LHCN-M2 (cell line): ENCODE data around the gene P2RY8. TPM values are rescaled to one million over a fixed set of nuclear protein-coding genes. Genes with fewer than 3 reads are reported as not detected.
"Not testable (repeated sequence)": the region's sequence is repeated elsewhere in the genome, so short reads cannot be mapped to it uniquely, and the experiment has no call there.

Experiments
- DNase-seq: peaks from one replicate; pipeline ENCODE4 v3.0.0-alpha.2; 2012; ENCODE audit warnings: low read depth
- total RNA-seq: library from RNA; depleted of rRNA; stranded (reverse); fragments of >200 nt; gene quantifications from 2 replicates; pipeline ENCODE4 v1.2.3, GENCODE V29; 2014

Gene P2RY8
- total RNA-seq, 1 experiment from 2014 or later = under 0.01 TPM

DNA sequence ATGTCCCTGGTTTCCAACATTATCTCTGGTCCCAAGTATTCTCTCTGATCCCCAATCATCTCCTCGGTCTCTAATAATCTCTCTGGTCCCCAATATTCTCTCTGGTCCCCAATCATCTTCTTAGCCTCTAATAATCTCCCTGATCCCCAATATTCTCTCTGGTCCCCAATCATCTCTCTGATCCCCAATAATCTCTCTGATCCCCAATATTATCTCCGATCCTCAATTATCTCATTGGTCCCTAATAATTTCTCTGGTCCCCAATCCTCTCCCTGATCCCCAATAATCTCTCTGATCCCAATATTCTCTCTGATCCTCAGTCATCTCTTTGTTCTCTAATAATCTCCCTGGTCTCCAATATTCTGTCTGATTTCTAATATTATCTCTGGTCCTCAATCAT is 16.6 kb downstream of the P2RY8 start:
- no peak for DNase-seq

DNA sequence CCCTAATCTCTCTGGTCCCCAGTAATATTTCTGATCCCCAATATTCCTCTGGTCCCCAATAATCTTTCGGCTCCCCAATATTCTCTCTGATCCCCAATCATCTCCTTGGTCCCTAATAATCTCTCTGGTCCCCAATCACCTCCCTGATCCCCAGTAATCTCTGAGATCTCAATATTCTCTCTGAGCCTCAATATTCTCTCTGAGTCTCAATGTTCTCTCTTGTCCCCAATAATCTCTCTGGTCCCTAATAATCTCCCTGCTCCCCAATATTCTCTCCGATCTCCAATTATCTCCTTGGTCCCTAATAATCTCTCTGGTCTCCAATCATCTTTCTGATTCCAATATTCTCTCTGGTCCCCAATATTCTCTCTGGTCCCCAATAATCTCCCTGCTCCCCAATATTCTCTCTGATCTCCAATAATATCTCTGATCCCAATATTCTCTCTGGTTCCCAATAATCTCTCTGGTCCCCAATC is 17.9 kb downstream of the P2RY8 start:
- DNase-seq = no peak

DNA sequence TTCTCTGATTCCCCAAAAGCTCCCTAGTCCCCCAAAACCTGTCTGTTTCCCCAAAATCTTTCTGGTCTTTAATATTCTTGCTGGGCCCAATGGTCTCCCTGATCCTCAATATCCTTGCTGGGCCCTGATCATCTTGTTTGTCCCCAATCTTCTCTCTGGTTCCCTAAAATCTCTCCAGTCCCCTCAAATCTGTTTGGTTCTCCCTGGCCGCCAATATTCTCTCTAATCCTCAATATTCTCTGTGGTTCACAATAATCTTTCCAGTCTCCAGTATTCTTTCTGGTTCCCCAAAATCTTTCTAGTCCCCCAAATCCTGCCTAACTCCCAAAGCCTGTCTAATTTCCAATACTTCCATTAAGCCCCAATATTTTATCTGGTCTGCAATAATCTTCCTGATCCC is 18.5 kb downstream of the P2RY8 start:
- DNase-seq = no peak

DNA sequence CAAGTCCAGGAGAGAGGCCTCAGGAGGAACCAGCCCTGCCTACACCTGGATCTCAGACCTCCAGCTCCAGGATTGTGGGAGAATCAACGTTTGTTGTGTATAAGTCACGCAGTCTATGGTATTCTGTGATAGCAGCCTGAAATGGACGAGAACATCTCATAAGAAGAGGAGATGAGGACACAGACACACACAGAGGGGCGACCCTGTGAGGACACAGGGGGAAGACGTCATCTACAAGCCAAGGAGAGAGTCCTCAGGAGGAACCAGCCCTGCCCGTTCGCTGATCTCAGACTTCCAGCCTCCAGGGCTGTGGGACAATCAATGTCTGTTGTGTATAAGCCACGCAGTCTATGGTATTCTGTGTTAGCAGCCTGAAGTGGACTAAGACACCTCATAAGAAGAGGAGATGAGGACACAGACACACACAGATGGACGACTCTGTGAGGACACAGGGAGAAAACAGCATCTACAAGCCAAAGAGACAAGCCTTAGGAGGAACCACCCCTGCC is 20.3 kb downstream of the P2RY8 start:
- DNase-seq = no peak

DNA sequence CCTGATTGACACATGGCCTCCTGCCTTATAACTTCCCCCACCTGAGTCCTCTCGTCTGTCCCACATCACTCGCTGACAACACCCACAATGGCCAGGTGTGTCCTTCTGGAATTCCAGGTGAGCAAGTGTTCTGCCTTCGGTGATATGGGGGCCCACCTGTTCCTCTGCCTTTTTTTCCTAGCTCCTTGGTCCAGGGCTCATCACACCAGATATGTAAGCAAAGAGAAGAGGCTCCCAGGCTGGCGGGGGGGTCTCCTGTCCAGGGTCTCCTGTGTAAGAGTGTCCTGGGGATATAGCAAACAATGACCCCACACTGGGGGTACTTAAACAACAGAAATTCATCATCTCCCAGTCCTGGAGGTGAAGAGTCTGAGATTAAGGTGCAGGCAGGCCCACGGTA is 25.2 kb downstream of the P2RY8 start:
- no peak for DNase-seq

DNA sequence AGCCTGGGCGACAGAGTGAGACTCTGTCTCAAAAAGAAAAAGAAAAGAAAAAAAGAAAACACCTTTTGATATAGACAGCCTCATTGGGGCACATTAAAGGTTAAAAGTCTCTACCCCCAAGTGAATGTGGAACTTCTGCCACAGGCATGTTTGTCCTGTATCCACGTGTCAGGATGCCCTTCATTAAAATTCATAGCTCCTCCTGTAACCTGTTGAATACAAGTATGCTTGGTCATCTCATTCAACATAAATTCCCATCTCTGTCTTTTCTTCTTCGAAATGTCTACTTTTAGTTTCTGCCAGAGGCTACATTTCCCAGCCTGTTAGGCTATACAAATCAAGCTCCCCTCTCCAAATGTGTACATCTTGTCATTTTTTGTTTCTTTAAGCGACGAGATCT is 25.8 kb downstream of the P2RY8 start:
- no peak for DNase-seq

DNA sequence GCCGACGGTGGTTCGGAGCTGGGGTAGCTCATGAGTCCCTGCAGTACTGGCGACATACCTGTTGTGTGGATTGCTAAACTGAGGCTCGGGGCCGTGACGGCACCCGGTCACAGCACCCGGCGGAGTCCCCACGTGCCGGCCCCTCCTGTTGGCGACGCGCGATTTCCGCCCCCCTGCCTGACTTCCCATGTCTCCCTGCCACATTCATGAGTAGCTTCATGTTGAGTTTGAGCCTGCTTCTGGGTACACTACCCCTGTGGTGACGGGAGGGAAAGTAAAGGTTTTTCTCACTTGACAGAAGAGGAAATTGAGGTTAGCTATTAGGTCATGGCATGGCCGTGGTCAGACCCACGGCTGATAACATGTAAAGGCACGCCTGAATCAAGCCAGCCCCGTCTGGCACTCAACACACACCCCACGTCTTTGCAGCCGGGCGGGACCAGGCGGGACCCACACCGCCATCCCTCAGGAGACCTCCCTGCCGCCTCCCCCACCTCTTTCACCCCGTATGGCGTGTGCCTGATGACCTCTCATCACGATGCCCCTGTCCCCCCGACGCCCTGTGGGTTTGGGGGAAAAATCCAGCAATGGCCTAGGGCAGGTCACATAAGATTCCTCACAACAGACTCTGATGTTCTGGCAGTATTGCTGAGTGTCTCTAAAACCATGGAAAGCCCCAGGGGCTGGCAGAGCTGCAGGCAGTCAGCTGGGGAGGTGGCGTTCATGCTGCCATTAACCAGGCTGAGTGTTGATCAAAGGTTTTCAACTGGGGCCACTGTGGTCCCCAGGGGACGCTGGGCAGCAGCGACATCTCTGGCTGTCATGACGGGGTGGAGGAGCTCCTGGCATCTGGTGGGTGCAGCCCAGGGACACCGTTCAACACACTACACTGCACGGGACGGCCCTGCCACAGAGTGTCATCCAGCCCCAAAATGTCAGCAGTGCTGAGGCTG is 29.2 kb downstream of the P2RY8 start:
- no peak for DNase-seq

DNA sequence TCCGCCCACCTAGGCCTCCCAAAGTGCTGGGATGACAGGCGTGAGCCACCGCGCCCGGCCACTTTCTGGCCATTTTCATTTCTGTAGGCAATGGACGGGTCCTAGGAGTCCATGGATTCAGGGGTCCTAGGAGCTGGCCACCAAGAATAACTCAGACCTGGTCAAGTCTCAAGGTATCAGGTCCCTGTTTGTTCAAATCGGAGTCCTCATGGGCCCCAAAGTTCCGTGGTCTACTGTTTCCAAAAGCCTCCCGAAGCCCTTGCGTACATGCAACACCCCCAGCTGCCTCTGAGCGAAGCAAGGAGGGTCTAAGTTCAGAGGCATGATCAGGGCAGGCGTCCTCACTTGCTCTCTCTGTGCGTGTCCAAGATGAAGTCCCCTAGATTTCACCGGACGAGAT is 30.1 kb downstream of the P2RY8 start:
- no peak for DNase-seq

DNA sequence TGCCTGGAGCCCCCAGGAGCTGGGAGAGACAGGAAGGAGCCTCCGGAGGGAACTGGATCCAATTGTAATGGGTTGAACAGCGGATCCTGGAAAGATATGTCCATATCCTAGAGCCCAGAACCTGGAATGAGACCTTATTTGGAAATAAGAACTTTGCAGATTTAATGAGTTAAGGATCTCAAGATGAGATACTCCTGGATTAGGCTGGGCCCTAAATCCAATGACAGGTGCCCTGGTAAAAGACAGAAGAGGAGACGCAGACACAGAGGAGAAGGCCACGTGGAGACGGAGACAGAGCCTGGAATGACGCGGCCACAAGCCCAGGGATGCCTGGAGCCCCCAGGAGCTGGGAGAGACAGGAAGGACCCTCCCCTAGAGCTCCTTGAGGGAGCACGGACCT is 34.1 kb downstream of the P2RY8 start:
- no peak for DNase-seq

DNA sequence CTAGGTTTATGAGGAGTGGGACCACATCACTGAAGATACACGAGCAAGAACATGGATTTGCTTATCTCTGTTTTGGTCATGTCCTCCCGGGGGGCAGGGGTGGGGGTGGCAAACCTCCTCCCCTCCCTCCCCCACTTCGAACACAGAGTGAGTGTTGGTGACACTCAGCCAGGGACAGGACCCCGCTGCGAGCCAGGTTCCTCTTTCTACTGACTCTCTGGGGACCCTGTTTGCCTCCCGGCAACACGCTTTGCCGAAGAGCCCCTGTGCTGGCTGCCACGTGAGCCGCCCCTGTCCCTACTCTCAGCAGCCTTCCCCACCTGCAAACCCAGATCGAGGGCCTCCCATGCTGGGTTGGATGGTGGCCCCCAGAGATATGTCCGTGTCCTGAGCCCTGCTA is 34.7 kb downstream of the P2RY8 start:
- no peak for DNase-seq

DNA sequence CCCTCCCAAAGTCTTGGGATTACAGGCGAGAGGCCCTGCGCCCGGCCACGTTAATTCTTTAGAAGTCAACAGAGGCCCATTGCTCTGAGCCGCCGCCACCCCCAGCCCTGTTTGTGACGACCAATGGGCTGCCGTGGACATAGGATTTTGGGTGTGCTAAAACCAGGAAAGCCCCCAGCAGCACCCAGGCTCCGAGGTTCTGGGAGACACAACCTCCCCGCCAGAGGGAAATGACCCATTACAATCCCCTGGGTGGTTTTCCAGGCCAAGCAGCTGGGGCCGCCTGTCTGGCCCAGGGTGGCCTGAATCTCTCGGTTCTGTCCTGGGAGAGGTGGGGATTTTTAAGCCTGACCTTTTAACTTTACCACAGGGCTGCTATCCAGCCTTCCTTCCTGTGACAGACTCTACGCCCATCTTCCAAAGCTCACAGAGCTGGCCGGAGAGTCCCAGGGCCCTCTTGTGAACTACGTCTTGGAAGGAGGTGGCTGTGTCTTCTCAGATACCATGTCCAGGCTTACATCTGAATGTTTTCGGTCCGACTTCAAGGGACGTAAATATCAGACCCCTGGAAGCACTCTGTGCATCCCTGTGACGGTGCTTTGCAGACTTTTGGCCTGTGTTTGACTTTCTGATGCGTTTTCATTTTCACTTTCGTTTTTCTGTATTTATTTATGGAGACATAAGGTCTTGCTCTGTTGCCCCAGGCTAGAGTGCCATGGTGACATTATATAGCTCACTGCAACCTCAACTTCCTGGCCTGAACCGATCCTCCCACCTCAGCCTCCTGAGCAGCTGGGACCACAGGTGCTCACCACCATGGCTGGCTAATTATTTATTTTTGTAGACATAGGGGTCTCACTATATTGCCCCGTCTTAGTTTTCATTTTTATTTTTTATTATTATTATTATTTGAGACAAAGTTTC is 36.0 kb downstream of the P2RY8 start:
- DNase-seq = no peak

DNA sequence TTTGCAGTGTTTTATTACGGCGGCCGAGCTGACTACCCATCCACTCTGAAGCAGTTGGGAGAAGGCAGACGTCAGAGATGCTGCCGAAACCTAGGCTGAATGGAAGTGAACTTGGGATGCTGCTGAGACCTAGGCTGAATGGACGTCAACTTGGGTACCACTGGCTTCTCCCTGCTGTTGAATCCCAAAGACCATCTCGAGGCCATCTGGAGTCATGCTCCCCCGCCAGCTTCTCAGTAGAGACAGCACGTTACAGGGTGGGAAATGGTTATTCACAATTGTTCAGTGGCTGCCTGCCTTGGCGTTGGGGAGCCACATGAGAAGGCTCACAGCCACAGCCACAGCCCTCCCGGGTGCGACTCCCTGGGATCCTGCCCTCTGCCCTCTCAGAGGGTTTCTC is 40.9 kb downstream of the P2RY8 start:
- DNase-seq = no peak

DNA sequence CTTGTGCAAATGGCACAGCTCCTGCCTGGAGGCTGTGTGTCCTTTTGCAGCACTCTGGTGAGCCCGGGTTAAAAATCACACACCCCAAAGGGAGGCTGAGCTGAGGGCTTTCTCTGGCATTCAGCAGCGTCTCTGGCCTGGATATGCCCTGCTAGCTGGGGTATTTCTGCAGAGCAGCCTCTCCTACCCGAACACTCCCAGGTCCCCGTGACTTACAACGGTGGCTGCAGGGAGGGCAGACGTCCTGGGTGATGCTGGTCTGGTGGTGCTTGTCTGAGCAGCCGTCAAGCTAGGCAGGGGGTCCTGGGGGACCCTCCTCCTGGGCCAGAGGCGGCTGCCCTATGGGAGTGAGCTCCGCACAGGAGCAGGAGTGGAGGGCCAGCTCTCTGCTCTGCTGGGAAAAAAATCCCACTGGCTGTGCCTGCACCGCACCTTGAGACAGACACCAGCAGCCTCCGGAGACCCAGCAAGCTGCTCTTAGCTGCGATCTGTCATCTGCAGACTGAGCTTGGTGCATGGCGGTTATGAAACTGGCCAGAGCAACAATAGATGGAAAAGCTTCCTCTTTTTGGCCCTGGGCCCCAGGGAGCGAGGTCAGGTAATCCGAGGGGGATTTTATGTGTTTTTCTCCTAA is 43.0 kb downstream of the P2RY8 start:
- no peak for DNase-seq

DNA sequence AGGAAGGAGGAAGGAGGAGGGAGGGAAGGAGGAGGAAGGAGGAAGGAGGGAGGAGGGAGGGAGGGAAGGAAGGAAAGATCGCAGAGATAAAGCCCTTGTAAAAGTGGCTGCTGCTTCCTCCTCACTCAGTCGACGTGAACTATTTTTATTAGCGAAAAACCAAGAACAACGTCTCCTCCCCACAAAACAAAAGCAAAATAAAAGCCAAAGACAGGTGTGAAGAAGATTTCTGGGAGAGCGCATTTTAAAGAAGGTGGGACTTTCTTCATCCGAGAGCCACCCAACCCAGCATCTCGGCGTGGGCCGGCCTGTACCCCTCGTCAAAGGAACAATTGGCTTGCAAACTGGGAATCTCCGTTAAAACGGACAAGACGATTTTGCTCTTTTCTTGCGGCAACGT is 43.6 kb downstream of the P2RY8 start:
- no peak for DNase-seq

DNA sequence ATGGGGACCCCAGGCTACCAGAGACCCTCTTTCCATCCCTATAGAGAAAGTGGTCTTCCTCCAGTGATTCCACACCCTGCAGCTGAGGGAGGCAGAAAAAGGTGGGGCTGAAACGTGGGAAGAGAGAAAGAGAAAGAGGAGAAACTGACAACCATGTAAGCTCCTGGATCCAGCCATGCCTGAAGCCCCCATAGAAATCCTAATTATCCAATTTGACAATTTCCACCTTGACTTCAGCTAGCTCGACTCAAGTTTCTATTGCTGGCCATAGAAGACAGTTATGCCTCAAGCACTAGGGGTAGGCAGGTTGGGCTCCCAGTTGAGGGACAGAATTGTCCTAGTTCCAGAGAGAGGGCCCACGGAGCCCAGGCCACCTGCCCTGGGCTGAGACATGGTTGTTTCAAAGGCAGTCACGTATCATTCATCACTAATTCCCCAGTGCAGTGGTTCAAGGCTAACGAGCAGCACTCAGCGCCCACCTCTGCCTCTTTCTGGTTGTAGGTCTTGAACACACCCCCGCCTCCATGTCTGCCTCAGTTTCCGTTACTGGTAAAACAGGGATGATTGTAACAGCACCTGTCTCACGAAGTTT is 44.5 kb downstream of the P2RY8 start:
- no peak for DNase-seq

DNA sequence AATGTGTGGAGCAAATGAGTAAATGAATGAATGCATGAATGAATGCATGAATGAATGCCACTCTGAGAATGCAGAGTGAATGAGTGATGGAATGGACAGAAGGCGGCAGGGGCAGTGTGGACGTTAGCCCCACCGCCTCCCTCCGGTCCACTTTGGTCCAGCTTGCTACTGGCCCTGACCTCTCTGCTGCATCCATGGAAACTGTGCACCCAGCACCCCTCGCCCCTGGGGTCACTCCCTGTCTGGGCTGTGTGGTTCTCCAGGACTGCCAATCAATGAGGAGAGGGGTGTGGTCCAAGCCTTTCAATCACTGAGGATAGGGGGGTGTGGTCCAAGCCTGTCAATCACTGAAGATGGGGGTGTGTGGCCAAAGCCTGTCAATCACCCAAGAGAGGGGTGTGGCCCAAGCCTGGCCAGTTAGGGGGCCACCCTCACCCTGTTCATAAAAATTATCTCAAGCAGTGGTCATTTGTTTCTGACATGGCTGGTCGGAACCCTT is 45.1 kb downstream of the P2RY8 start:
- peak; percentile 21 for DNase-seq

DNA sequence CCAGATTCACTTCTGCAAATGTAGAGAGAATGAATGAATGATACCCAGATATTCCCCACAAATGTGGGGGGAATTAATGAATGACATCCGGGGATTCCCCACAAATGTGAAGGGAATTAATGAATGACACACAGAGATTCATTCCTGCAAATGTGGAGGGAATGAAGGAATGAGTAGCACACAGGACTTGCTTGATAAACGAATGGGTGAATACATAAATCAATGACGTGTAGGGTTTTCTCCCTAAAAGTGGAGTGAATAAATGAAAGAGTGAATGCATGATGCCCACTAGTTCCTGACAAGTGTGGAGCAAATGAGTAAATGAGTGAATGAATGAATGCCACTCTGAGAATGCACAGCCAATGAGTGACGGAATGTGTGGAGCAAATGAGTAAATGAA is 45.7 kb downstream of the P2RY8 start:
- DNase-seq = not testable (repeated sequence)

DNA sequence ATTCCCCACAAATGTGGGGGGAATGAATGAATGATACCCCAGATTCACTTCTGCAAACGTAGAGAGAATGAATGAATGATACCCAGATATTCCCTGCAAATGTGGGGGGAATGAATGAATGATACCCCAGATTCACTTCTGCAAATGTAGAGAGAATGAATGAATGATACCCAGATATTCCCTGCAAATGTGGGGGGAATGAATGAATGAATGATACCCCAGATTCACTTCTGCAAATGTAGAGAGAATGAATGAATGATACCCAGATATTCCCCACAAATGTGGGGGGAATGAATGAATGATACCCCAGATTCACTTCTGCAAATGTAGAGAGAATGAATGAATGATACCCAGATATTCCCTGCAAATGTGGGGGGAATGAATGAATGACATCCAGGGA is 46.3 kb downstream of the P2RY8 start:
- not testable (repeated sequence) for DNase-seq

DNA sequence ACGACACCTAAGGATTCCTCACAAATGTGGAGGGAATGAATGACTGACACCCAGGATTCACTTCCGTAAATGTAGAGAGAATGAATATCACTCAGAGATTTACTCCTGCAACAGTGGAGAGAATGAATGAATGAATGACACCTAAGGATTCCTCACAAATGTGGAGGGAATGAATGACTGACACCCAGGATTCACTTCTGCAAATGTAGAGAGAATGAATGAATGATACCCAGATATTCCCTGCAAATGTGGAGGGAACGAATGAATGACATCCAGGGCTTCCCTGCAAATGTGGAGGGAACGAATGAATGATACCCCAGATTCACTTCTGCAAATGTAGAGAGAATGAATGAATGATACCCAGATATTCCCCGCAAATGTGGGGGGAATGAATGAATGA is 47.6 kb downstream of the P2RY8 start:
- DNase-seq = not testable (repeated sequence)

DNA sequence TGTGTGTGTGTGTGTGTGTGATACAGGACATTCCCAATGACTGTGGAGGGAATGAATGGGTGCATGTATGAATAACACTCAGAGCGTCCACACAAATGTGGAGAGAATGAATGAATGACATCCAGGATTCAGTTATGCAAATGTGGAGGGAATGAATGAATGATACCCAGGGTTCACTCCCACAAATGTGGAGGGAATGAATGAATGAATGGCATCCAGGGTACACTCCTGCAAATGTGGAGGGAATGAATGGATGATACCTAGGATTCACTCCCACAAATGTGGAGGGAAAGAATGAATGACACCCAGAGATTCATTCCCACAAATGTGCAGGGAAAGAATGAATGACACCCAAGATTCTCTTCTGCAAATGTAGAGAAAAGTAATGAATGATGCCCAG is 48.2 kb downstream of the P2RY8 start:
- DNase-seq = no peak

DNA sequence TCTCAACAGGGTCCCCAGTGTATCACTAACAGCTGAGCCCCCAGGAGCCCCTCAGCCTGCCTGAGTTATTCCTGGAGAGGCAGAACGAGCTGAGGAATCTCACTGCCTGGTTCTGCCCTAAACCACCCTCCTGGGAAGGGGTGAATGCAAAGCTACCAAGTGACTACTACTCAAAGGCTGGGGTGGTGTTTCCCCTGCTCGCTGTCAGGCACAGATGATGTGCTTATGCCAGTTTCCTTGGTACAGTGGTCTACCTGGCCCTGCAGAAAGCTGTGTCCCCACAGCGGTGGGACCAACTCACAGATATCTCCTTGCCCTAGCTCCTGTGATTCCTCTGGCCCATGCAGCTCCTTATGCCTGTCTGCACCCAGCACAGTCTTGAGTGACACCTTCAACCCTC is 48.8 kb downstream of the P2RY8 start:
- no peak for DNase-seq
